A549 (cell line): ENCODE data around the gene CEBPA. TPM values are rescaled to one million over a fixed set of nuclear protein-coding genes. Genes with fewer than 3 reads are reported as not detected.

Source experiments
- ATAC-seq, 2 experiments: fragments of 200-7000 bp in 1 of 2; fragments of >200 bp in 1 of 2; cut with Nextera tagmentation in 1 of 2; cut with Tn5 transposase in 1 of 2; 3 replicates each; pipeline versions ENCODE4 v1.8.0 to v1.9.1; 2018 to 2020; ENCODE audit warnings: mild to moderate bottlenecking in 1 of 2, moderate library complexity in 1 of 2
- CTCF ChIA-PET: fragments of 300-600 bp; sonication (Branson Sonifier 250); formaldehyde crosslinking; extraction: SDS; loops from one replicate; lab custom pipeline; 2021; ENCODE audit warnings: antibody characterized with exemption, inconsistent platforms; lab: Yijun Ruan, JAX
- POLR2A ChIA-PET: fragments of 350-600 bp; formaldehyde crosslinking; extraction: SDS; loops from one replicate; lab custom pipeline; 2021; ENCODE audit warnings: antibody characterized with exemption, inconsistent platforms; lab: Yijun Ruan, JAX
- DNase-seq, 2 experiments: peaks; one replicate each; pipeline versions ENCODE4 v3.0.0 to v3.0.0-alpha.2; 2011 to 2016; ENCODE audit warnings: low read depth in 1 of 2, low spot score in 1 of 2
- FAIRE-seq: peaks from 2 replicates; lab custom pipeline; 2011; peaks lifted over from hg19 to GRCh38; lab: Jason Lieb, UNC
- H3K27ac ChIP-seq, 2 experiments: fragments of >200 bp; sonication (Bioruptor Twin); formaldehyde crosslinking; 3 replicates each; pipeline ENCODE4 v1.5.1; 2016 to 2017
- H3K4me1 ChIP-seq: fragments of >200 bp; sonication (Bioruptor Twin); formaldehyde crosslinking; 3 replicates; pipeline ENCODE4 v1.6.1; 2016
- H3K4me2 ChIP-seq: fragments of >200 bp; sonication (Bioruptor Twin); formaldehyde crosslinking; 3 replicates; pipeline ENCODE4 v1.6.1; 2016
- H3K4me3 ChIP-seq: fragments of >200 bp; sonication (Bioruptor Twin); formaldehyde crosslinking; 3 replicates; pipeline ENCODE4 v1.5.1; 2016
- H3K9me3 ChIP-seq: fragments of >200 bp; sonication (Bioruptor Twin); formaldehyde crosslinking; 3 replicates; pipeline ENCODE4 v1.6.1; 2016
- KDM5A ChIP-seq: fragments of 200-600 bp; sonication (generic); IDR thresholded peaks from 2 replicates; pipeline ENCODE4 v1.6.1; 2016; ENCODE audit warnings: antibody characterized with exemption, mild to moderate bottlenecking
- MAFK ChIP-seq: fragments of 450-650 bp; IDR thresholded peaks from 2 replicates; pipeline ENCODE4 v1.6.1; 2014; ENCODE audit not compliant: partially characterized antibody
- NFE2L2 ChIP-seq: fragments of 150-350 bp; conservative IDR thresholded peaks from 2 replicates; pipeline ENCODE4 v1.6.1; 2014; ENCODE audit warnings: low read length
- NPAS2 ChIP-seq: fragments of 250-450 bp; sonication (Bioruptor Pico); IDR thresholded peaks from 2 replicates; pipeline ENCODE4 v1.8.0; 2022; ENCODE audit warnings: mild to moderate bottlenecking, moderate library complexity, borderline replicate concordance
- RNF2 ChIP-seq: fragments of 200-600 bp; sonication (generic); IDR thresholded peaks from 2 replicates; pipeline ENCODE4 v1.6.1; 2016; ENCODE audit warnings: low read depth, mild to moderate bottlenecking, antibody characterized with exemption, moderate library complexity, borderline replicate concordance
- ZFP36 ChIP-seq: fragments of 450-650 bp; IDR thresholded peaks from 2 replicates; pipeline ENCODE4 v1.6.1; 2014; ENCODE audit warnings: borderline replicate concordance; ENCODE audit not compliant: partially characterized antibody
- ZSCAN20 ChIP-seq: fragments of 250-450 bp; sonication (Bioruptor Pico); IDR thresholded peaks from 2 replicates; pipeline ENCODE4 v1.8.0; 2022; ENCODE audit warnings: mild to moderate bottlenecking, moderate library complexity
- WGBS: methylation state at CpG from one replicate; pipeline ENCODE4 v1.1.6; 2017; ENCODE audit errors: missing lambda C conversion rate; 5-methylcytosine and 5-hydroxymethylcytosine counted together
- polyA plus RNA-seq, 4 experiments: library from polyadenylated mRNA; depleted of rRNA in 3 of 4; stranded (reverse); fragments of >200 nt; fragmentation: RNase III in 1 of 4; extraction: RNeasy Plus Mini Kit Qiagen cat#74134 plus additional on column Dnase treatment in 1 of 4; gene quantifications; 2 replicates in 3 of 4; 3 replicates in 1 of 4; pipeline ENCODE4 v1.2.3, GENCODE V29; 2011 to 2017
- TF ChIP-seq, protein P1 (sequence below): fragments of >200 bp; sonication (Bioruptor Twin); formaldehyde crosslinking; IDR thresholded peaks from 3 replicates; pipeline ENCODE4 v1.5.1; 2016

CEBPA gene
- polyA plus RNA-seq, 2 of the 4 experiments (the other 2 are of a cell fraction), result 3.5 to 6.6 TPM

DNA sequence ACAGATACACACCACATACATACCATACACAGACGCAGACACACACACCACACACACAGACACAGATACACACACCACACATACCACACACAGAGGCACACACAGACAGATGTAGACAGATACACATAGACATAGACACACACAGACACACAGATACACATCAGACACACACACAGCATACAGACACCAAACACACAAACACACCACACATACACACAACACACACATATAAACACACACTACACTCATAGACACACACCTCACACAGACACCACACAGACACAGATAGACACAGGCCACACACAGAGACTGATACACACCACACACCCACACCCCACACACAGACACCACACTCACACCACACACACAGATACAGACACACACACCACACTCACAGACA, 51.8 kb downstream of the CEBPA start:
- ChIA-PET POLR2A (no interaction called here), CTCF (interaction anchor here (1.0 to 11.5 kb wide), 5 partner anchors 8 to 521 kb away, joined by 3 to 105 read pairs (median 7); no protein-coding TSS in a partner anchor)
- ATAC-seq (no peak), FAIRE-seq (no peak), DNase-seq (no peak)
- TF ChIP-seq NFE2L2 (no peak), ZSCAN20 (CRISPR knock-in tag) (no peak), ZFP36 (no peak), KDM5A (no peak), NPAS2 (CRISPR knock-in tag) (no peak), MAFK (no peak), RNF2 (no peak)
- TF ChIP-seq, protein P1, sequence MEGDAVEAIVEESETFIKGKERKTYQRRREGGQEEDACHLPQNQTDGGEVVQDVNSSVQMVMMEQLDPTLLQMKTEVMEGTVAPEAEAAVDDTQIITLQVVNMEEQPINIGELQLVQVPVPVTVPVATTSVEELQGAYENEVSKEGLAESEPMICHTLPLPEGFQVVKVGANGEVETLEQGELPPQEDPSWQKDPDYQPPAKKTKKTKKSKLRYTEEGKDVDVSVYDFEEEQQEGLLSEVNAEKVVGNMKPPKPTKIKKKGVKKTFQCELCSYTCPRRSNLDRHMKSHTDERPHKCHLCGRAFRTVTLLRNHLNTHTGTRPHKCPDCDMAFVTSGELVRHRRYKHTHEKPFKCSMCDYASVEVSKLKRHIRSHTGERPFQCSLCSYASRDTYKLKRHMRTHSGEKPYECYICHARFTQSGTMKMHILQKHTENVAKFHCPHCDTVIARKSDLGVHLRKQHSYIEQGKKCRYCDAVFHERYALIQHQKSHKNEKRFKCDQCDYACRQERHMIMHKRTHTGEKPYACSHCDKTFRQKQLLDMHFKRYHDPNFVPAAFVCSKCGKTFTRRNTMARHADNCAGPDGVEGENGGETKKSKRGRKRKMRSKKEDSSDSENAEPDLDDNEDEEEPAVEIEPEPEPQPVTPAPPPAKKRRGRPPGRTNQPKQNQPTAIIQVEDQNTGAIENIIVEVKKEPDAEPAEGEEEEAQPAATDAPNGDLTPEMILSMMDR, result no peak
- Histone ChIP-seq H3K27ac (no peak overlapping the region), H3K4me2 (no peak overlapping the region), H3K4me1 (peaks cover 13% of the 10 kb centered on the region), H3K4me3 (no peak overlapping the region), H3K9me3 (peaks cover 8% of the 10 kb centered on the region)
- WGBS, result 75% methylated on average over 1 of the region's 1 CpG

Other genes starting within 250 kb of the CEBPA start
- 140 and 162 TPM in 2 replicates for gene RHPN2, start 237.6 kb downstream of the CEBPA start, polyA plus RNA-seq (2011; rRNA removed)
- 55.4 to 68.1 TPM (median 60.5 TPM) in 3 replicates for gene RHPN2, start 237.6 kb downstream of the CEBPA start, polyA plus RNA-seq (2017; fragmentation: RNase III; extraction: RNeasy Plus Mini Kit Qiagen cat#74134 plus additional on column Dnase treatment)
- 19.0 and 24.2 TPM in 2 replicates for gene GPATCH1, start 221.4 kb downstream of the CEBPA start, polyA plus RNA-seq (2011; rRNA removed)
- 12.1 to 15.4 TPM (median 13.9 TPM) in 3 replicates for gene GPATCH1, start 221.4 kb downstream of the CEBPA start, polyA plus RNA-seq (2017; fragmentation: RNase III; extraction: RNeasy Plus Mini Kit Qiagen cat#74134 plus additional on column Dnase treatment)
- gene WDR88, start 170.4 kb downstream of the CEBPA start, polyA plus RNA-seq (2011; rRNA removed), result 0.04 and 0.07 TPM in 2 replicates
- gene WDR88, start 170.4 kb downstream of the CEBPA start, polyA plus RNA-seq (2017; fragmentation: RNase III; extraction: RNeasy Plus Mini Kit Qiagen cat#74134 plus additional on column Dnase treatment), result not detected in 3 replicates
- gene LRP3, start 108.2 kb downstream of the CEBPA start, polyA plus RNA-seq (2011; rRNA removed), result 10.9 and 16.1 TPM in 2 replicates
- 22.7 to 25.1 TPM (median 24.5 TPM) in 3 replicates for gene LRP3, start 108.2 kb downstream of the CEBPA start, polyA plus RNA-seq (2017; fragmentation: RNase III; extraction: RNeasy Plus Mini Kit Qiagen cat#74134 plus additional on column Dnase treatment)
- gene SLC7A10, start 76.7 kb downstream of the CEBPA start, polyA plus RNA-seq (2011; rRNA removed), result 0.05 and 0.13 TPM in 2 replicates
- 0.13 to 0.26 TPM (median 0.20 TPM) in 3 replicates for gene SLC7A10, start 76.7 kb downstream of the CEBPA start, polyA plus RNA-seq (2017; fragmentation: RNase III; extraction: RNeasy Plus Mini Kit Qiagen cat#74134 plus additional on column Dnase treatment)
- gene CEBPG, start 71.2 kb upstream of the CEBPA start, polyA plus RNA-seq (2011; rRNA removed), result 104 and 138 TPM in 2 replicates
- gene CEBPG, start 71.2 kb upstream of the CEBPA start, polyA plus RNA-seq (2017; fragmentation: RNase III; extraction: RNeasy Plus Mini Kit Qiagen cat#74134 plus additional on column Dnase treatment), result 34.0 to 35.7 TPM (median 34.3 TPM) in 3 replicates
- gene PEPD, start 219.3 kb upstream of the CEBPA start, polyA plus RNA-seq (2011; rRNA removed), result 85.5 and 99.5 TPM in 2 replicates
- 85.3 to 100 TPM (median 95.5 TPM) in 3 replicates for gene PEPD, start 219.3 kb upstream of the CEBPA start, polyA plus RNA-seq (2017; fragmentation: RNase III; extraction: RNeasy Plus Mini Kit Qiagen cat#74134 plus additional on column Dnase treatment)